Peyer's patch (tissue), 4 donors: ENCODE results near the gene TCF19. TPM values are rescaled to one million over a fixed set of nuclear protein-coding genes. Genes with fewer than 3 reads are reported as not detected.

ENCODE experiments used
- DNase-seq, 3 donors: peaks; one replicate each; pipeline ENCODE4 v3.0.0-alpha.2; 2017 to 2019
- H3K27ac ChIP-seq, 4 donors: fragments of 200-600 bp; sonication (generic); one replicate each; pipeline ENCODE4 v1.5.1; 2016 to 2019
- H3K27me3 ChIP-seq, 2 donors: fragments of 200-600 bp; sonication (generic); one replicate each; pipeline ENCODE4 v1.5.1; 2019
- H3K36me3 ChIP-seq, 3 donors: fragments of 200-600 bp; sonication (generic); one replicate each; pipeline ENCODE4 v1.5.1; 2016 to 2019
- H3K4me1 ChIP-seq, 4 donors: fragments of 200-600 bp; sonication (generic); one replicate each; pipeline ENCODE4 v1.5.1; 2016 to 2019
- H3K4me3 ChIP-seq, 4 donors: fragments of 200-600 bp; sonication (generic); 1 replicate in 3 of 4; 2 replicates in 1 of 4; pipeline ENCODE4 v1.5.1; 2016 to 2019; ENCODE audit warnings: mild to moderate bottlenecking in 1 of 4
- H3K9me3 ChIP-seq, 4 donors: fragments of 200-600 bp; sonication (generic); one replicate each; pipeline ENCODE4 v1.5.1; 2016 to 2019; ENCODE audit warnings: mild to moderate bottlenecking in 1 of 4
- POLR2A ChIP-seq, 2 donors: fragments of 450-650 bp; IDR thresholded peaks; one replicate each; pipeline ENCODE4 v1.5.1; 2017; ENCODE audit warnings: antibody characterized with exemption in 2 of 2, mild to moderate bottlenecking in 2 of 2, moderate library complexity in 2 of 2
- total RNA-seq, 4 donors: library from RNA; depleted of rRNA; stranded (reverse); fragments of >200 nt; gene quantifications; one replicate each; pipeline ENCODE4 v1.1.0, GENCODE V29; 2016
- TF ChIP-seq, protein P1 (sequence below), 6 experiments: fragments of 450-650 bp in 4 of 6; fragments of 200-600 bp in 2 of 6; sonication (generic) in 1 of 6; IDR thresholded peaks; one replicate each; pipeline ENCODE4 v1.5.1; 2017 to 2019; ENCODE audit warnings: antibody characterized with exemption in 6 of 6, mild to moderate bottlenecking in 3 of 6, moderate library complexity in 1 of 6

TCF19 gene
- total RNA-seq, 4 donors from 2014 or later: 4.0 to 28.9 (median 7.1) TPM

DNA sequence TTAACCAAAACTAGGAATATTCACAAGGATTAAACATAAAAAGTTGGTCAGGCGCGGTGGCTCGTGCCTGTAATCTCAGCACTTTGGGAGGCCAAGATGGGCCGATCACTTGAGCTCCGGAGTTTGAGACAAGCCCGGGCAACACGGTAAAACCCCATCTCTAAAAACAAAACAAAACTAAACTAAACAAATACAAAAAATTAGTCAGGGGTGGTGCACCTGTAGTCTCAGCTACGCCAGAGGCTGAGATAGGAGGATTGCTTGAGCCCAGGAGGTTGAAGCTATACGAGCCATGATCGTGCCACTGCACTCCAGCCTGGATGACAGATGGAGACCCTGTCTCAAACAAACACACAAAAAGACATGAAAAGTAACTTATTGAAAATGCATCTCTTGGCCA lies 22.7 kb upstream of the TCF19 start:
- H3K4me3 ChIP-seq: no peak overlapping the region
- no peaks in the 10 kb centered on the region for H3K9me3 ChIP-seq
- TF ChIP-seq, protein P1, sequence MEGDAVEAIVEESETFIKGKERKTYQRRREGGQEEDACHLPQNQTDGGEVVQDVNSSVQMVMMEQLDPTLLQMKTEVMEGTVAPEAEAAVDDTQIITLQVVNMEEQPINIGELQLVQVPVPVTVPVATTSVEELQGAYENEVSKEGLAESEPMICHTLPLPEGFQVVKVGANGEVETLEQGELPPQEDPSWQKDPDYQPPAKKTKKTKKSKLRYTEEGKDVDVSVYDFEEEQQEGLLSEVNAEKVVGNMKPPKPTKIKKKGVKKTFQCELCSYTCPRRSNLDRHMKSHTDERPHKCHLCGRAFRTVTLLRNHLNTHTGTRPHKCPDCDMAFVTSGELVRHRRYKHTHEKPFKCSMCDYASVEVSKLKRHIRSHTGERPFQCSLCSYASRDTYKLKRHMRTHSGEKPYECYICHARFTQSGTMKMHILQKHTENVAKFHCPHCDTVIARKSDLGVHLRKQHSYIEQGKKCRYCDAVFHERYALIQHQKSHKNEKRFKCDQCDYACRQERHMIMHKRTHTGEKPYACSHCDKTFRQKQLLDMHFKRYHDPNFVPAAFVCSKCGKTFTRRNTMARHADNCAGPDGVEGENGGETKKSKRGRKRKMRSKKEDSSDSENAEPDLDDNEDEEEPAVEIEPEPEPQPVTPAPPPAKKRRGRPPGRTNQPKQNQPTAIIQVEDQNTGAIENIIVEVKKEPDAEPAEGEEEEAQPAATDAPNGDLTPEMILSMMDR (IDR thresholded peaks at IDR 0.05): no peak
- TF ChIP-seq POLR2A (IDR thresholded peaks at IDR 0.05): no peak
- no peaks in the 10 kb centered on the region for H3K36me3 ChIP-seq
- DNase-seq: no peak
- H3K27me3 ChIP-seq: no peaks in the 10 kb centered on the region
- H3K27ac ChIP-seq: no peak overlapping the region
- H3K4me1 ChIP-seq: peaks cover 0 to 7% (median 3%) of the 10 kb centered on the region in 4 donors

GRCh38 chr6:31138982-31139381 lies 19.4 kb upstream of the TCF19 start, which contains the start of gene PSORS1C2:
Gene PSORS1C2 (minus strand): TSS chr6:31139066. CDS start chr6:31139026, 40 bp downstream.
- H3K27ac ChIP-seq: no peak within 1 kb of the TSS
- TF ChIP-seq, protein P1 (IDR thresholded peaks at IDR 0.05): no peak
- no peak for TF ChIP-seq POLR2A (IDR thresholded peaks at IDR 0.05)
- H3K4me1 ChIP-seq: peaks cover 0 to 16% (median 3%) of the 10 kb centered on the region in 4 donors
- H3K9me3 ChIP-seq: no peaks in the 10 kb centered on the region
- DNase-seq: no peak
- no peaks in the 10 kb centered on the region for H3K27me3 ChIP-seq
- H3K4me3 ChIP-seq: peak within 1 kb of the TSS in 2 of 4 donors; percentile 29 to 42
- no peaks in the 10 kb centered on the region for H3K36me3 ChIP-seq

- H3K36me3 ChIP-seq: no peaks in the 10 kb centered on the region
- DNase-seq: no peak
- no peaks in the 10 kb centered on the region for H3K27me3 ChIP-seq
- no peaks in the 10 kb centered on the region for H3K9me3 ChIP-seq
- TF ChIP-seq, protein P1 (IDR thresholded peaks at IDR 0.05): no peak
- no peak for TF ChIP-seq POLR2A (IDR thresholded peaks at IDR 0.05)
- peaks cover 0 to 16% (median 3%) of the 10 kb centered on the region in 4 donors for H3K4me1 ChIP-seq
- H3K27ac ChIP-seq: no peak overlapping the region
- H3K4me3 ChIP-seq: no peak overlapping the region
Observed at GRCh38 chr6:31139599-31139998, 18.8 kb upstream of the TCF19 start.

- Histone ChIP-seq H3K27ac (no peak overlapping the region), H3K36me3 (no peaks in the 10 kb centered on the region), H3K4me1 (peaks cover 0 to 23% (median 3%) of the 10 kb centered on the region in 4 donors), H3K27me3 (no peaks in the 10 kb centered on the region), H3K4me3 (no peak overlapping the region), H3K9me3 (no peaks in the 10 kb centered on the region)
- no peak for TF ChIP-seq POLR2A (IDR thresholded peaks at IDR 0.05)
- TF ChIP-seq, protein P1 (IDR thresholded peaks at IDR 0.05): no peak
- no peak for DNase-seq
Observed at GRCh38 chr6:31140643-31141042, 17.7 kb upstream of the TCF19 start.

DNA sequence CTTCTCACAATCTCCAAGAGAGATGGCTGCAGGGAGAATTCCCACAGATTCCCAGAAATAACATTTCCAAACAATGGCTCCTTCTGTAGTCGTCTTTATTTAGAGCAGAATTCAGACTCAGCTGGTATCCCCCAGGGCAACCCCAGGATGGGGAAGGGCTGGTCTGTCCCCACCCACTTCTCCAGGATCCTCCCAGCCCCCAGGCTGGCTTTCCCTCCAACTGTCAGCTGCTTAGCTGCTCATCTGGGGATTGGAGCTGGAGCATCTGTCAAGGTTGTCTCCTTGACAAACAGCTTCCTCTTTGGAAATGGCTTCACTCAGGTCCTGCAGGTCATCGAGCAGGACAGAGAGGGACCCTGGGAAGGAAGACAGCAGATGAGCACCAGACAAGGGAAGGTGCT lies 16.0 kb upstream of the TCF19 start:
- H3K36me3 ChIP-seq: no peaks in the 10 kb centered on the region
- DNase-seq: no peak
- H3K4me3 ChIP-seq: no peak overlapping the region
- no peak for TF ChIP-seq POLR2A (IDR thresholded peaks at IDR 0.05)
- TF ChIP-seq, protein P1 (IDR thresholded peaks at IDR 0.05): no peak
- peaks cover 0 to 23% (median 3%) of the 10 kb centered on the region in 4 donors for H3K4me1 ChIP-seq
- no peaks in the 10 kb centered on the region for H3K9me3 ChIP-seq
- H3K27me3 ChIP-seq: no peaks in the 10 kb centered on the region
- H3K27ac ChIP-seq: no peak overlapping the region

GRCh38 chr6:31143148-31143547 lies 15.2 kb upstream of the TCF19 start:
- peaks cover 0 to 17% (median under 1%) of the 10 kb centered on the region in 4 donors for H3K4me1 ChIP-seq
- no peak for TF ChIP-seq POLR2A (IDR thresholded peaks at IDR 0.05)
- TF ChIP-seq, protein P1 (IDR thresholded peaks at IDR 0.05): no peak
- H3K27me3 ChIP-seq: no peaks in the 10 kb centered on the region
- no peak for DNase-seq
- H3K27ac ChIP-seq: peak overlapping the region in 3 of 4 donors; percentile 40 to 91 (median 79)
- H3K36me3 ChIP-seq: no peaks in the 10 kb centered on the region
- H3K4me3 ChIP-seq: no peak overlapping the region
- H3K9me3 ChIP-seq: no peaks in the 10 kb centered on the region
